Left lung (tissue), 10 donors: ENCODE data around the gene TSPEAR. TPM values are rescaled to one million over a fixed set of nuclear protein-coding genes. Genes with fewer than 3 reads are reported as not detected.

Source experiments
- ATAC-seq: fragments of 200-7000 bp; cut with Tn5 transposase; one replicate; pipeline ENCODE4 v1.9.1; 2020; ENCODE audit warnings: moderate library complexity
- DNase-seq, 4 donors: peaks; one replicate each; pipeline ENCODE4 v3.0.0-alpha.2; 2013 to 2020
- H3K27ac ChIP-seq, 2 donors: fragments of 200-600 bp; sonication (generic) in 1 of 2; one replicate each; pipeline versions ENCODE4 v1.5.0 to v1.8.0; 2020 to 2021
- H3K27me3 ChIP-seq, 2 donors: fragments of 200-600 bp; sonication (generic) in 1 of 2; one replicate each; pipeline versions ENCODE4 v1.5.0 to v1.8.0; 2020 to 2021
- H3K36me3 ChIP-seq, 2 donors: fragments of 200-600 bp; sonication (generic) in 1 of 2; one replicate each; pipeline versions ENCODE4 v1.5.0 to v1.8.0; 2020 to 2021
- H3K4me1 ChIP-seq, 2 donors: fragments of 200-600 bp; one replicate each; pipeline ENCODE4 v1.8.0; 2021
- H3K4me3 ChIP-seq, 2 donors: fragments of 200-600 bp; sonication (generic) in 1 of 2; one replicate each; pipeline versions ENCODE4 v1.5.0 to v1.8.0; 2020 to 2021; ENCODE audit warnings: mild to moderate bottlenecking in 1 of 2
- H3K9me3 ChIP-seq, 2 donors: fragments of 200-600 bp; sonication (generic) in 1 of 2; one replicate each; pipeline versions ENCODE4 v1.5.0 to v1.8.0; 2020 to 2021
- intact Hi-C, 2 donors: fragments of 100-400 bp; cut with DNase I; formaldehyde crosslinking; loops; one replicate each; pipeline versions ENCODE4 v1.11.2 to v1.14.2; 2022
- polyA plus RNA-seq, 6 donors: library from polyadenylated mRNA; unstranded; fragments of 120-200 nt; gene quantifications; one replicate each; pipeline ENCODE4 v1.2.1, GENCODE V29; 2013; ENCODE audit not compliant: insufficient read length in 6 of 6
- total RNA-seq, 2 donors: library from RNA; stranded (reverse); fragmentation: NEBNext Ultra II Directional; extraction: Animal tissue kit (Norgen Biotek cat#: 25700); gene quantifications; one replicate each; pipeline ENCODE4 v1.2.1, GENCODE V29; 2021
- TF ChIP-seq, protein P1 (sequence below), 2 donors: fragments of 200-600 bp; sonication (generic) in 1 of 2; IDR thresholded peaks; one replicate each; pipeline versions ENCODE4 v1.5.0 to v1.8.0; 2021; ENCODE audit warnings: antibody characterized with exemption in 2 of 2
- donor health status: DM: no; HTN: yes; CAD: no.
- donor health status: DM: no; HTN: no; CAD: no.

Gene TSPEAR
- total and polyA plus RNA-seq, 8 donors = 0.10 to 4.7 (median 3.3) TPM

DNA sequence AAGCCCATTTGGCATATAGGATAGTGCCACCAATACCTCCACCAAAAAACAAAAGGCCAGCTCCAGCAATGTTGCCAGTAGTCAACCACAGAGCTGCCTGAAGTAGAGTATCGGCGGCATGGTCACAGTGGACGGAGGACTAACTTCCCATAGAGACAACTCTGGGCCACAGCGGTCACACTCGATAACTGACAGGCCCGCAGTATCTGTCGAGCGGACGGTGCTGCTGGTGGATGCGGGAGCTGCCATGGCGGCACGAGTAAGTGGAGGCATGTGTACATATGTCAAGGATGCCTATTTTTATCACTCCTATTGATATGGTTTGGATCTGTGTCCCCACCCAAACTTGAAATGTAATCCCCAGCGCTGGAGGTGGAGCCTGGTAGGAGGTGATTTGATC lies 33.5 kb downstream of the TSPEAR start:
- H3K4me3 ChIP-seq = no peak overlapping the region
- ATAC-seq (no peak), DNase-seq (no peak)
- intact Hi-C loops = no loop called here
- H3K36me3 ChIP-seq = no peaks in the 10 kb centered on the region
- no peaks in the 10 kb centered on the region for H3K4me1 ChIP-seq
- no peaks in the 10 kb centered on the region for H3K27me3 ChIP-seq
- H3K9me3 ChIP-seq = peaks cover 0 to 7% of the 10 kb centered on the region in 2 donors
- no peak overlapping the region for H3K27ac ChIP-seq
- TF ChIP-seq, protein P1, sequence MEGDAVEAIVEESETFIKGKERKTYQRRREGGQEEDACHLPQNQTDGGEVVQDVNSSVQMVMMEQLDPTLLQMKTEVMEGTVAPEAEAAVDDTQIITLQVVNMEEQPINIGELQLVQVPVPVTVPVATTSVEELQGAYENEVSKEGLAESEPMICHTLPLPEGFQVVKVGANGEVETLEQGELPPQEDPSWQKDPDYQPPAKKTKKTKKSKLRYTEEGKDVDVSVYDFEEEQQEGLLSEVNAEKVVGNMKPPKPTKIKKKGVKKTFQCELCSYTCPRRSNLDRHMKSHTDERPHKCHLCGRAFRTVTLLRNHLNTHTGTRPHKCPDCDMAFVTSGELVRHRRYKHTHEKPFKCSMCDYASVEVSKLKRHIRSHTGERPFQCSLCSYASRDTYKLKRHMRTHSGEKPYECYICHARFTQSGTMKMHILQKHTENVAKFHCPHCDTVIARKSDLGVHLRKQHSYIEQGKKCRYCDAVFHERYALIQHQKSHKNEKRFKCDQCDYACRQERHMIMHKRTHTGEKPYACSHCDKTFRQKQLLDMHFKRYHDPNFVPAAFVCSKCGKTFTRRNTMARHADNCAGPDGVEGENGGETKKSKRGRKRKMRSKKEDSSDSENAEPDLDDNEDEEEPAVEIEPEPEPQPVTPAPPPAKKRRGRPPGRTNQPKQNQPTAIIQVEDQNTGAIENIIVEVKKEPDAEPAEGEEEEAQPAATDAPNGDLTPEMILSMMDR (IDR thresholded peaks at IDR 0.05) = no peak

DNA sequence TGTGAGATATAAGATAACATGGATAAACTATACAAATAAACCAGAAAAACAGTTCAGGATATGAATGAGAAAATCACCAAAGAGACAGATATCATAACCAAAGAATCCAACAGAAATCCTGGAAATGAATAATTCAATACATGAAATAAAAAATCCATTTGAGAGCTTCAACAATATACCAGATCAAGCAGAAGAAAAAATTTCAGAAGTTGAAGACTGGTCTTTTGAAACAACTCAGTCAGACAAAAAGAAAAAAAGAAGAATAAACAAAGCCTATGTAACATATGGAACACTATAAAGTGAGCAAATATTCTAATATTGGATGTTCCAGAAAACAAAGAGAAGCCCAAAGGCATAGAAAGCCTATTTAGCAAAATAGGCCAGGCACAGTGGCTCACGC lies 39.5 kb downstream of the TSPEAR start:
- DNase-seq (no peak), ATAC-seq (no peak)
- H3K27ac ChIP-seq = no peak overlapping the region
- no peak overlapping the region for H3K4me3 ChIP-seq
- H3K9me3 ChIP-seq = peaks cover 0 to 27% of the 10 kb centered on the region in 2 donors
- no peaks in the 10 kb centered on the region for H3K36me3 ChIP-seq
- intact Hi-C loops = no loop called here
- TF ChIP-seq, protein P1 (IDR thresholded peaks at IDR 0.05) = no peak
- peaks cover 0 to 7% of the 10 kb centered on the region in 2 donors for H3K27me3 ChIP-seq
- no peaks in the 10 kb centered on the region for H3K4me1 ChIP-seq

DNA sequence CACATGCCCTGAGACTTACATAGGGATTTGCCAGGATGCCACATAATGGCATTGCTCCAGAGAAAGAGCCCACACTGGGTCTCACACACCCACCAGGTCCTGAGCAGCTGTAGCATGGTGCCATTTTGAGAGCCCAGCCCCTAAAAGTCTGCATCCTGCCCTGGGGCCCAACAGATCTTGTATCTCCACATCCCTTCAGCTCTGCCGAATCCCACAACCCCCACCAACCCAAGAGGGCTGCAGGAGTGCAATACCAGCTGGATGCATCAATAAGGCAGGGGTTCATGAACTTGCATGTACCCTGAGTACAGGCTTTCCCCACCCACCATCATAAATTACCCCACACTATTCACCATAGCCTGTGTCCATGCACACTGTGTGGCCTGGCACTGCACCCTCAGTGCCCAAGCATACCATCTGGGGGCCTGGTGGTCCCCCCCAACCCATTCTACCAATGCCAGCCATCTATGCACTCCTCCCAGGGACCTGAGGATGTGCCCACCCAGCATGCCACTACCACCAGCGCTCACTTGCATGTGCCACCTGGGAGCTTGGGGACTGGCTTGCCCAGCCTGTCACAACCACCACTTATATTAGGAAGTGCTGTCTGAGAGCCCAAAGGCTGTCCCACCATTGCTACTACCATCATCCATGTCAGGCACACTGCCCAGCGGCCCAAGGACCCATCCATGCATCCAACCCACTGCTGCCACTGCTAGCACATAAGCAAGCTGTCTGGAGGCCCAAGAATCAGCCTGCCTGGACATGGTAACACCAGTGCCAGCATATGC lies 40.5 kb downstream of the TSPEAR start:
- no peak overlapping the region for H3K4me3 ChIP-seq
- intact Hi-C loops = no loop called here
- H3K4me1 ChIP-seq = no peaks in the 10 kb centered on the region
- no peak for DNase-seq
- TF ChIP-seq, protein P1 (IDR thresholded peaks at IDR 0.05) = no peak
- H3K36me3 ChIP-seq = no peaks in the 10 kb centered on the region
- no peak overlapping the region for H3K27ac ChIP-seq
- ATAC-seq = no peak
- H3K27me3 ChIP-seq = peaks cover 0 to 7% of the 10 kb centered on the region in 2 donors
- peaks cover 0 to 27% of the 10 kb centered on the region in 2 donors for H3K9me3 ChIP-seq

DNA sequence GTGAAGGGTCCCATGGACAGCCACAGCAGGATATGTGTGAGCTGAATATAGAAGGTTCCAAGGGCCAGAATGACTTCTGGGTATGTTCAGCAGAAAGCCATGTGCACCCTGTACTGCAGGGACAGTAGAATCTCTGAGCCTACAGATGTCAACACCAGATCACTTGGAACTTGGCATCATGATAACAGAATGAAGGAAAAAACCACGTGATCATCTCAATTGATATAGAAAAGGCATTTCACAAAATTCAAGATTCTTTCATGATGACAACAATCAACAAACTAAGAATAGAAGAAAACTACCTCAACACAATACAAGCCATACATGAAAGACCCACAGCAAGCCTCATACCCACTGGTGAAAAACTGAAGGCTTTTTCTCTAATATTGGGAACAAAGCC lies 43.8 kb downstream of the TSPEAR start:
- TF ChIP-seq, protein P1 (IDR thresholded peaks at IDR 0.05) = no peak
- Histone ChIP-seq H3K27me3 (peaks cover 0 to 7% of the 10 kb centered on the region in 2 donors), H3K27ac (no peak overlapping the region), H3K36me3 (no peaks in the 10 kb centered on the region), H3K4me3 (no peak overlapping the region), H3K9me3 (peaks cover 0 to 24% of the 10 kb centered on the region in 2 donors), H3K4me1 (no peaks in the 10 kb centered on the region)
- intact Hi-C loops = no loop called here
- DNase-seq = no peak
- ATAC-seq = no peak

DNA sequence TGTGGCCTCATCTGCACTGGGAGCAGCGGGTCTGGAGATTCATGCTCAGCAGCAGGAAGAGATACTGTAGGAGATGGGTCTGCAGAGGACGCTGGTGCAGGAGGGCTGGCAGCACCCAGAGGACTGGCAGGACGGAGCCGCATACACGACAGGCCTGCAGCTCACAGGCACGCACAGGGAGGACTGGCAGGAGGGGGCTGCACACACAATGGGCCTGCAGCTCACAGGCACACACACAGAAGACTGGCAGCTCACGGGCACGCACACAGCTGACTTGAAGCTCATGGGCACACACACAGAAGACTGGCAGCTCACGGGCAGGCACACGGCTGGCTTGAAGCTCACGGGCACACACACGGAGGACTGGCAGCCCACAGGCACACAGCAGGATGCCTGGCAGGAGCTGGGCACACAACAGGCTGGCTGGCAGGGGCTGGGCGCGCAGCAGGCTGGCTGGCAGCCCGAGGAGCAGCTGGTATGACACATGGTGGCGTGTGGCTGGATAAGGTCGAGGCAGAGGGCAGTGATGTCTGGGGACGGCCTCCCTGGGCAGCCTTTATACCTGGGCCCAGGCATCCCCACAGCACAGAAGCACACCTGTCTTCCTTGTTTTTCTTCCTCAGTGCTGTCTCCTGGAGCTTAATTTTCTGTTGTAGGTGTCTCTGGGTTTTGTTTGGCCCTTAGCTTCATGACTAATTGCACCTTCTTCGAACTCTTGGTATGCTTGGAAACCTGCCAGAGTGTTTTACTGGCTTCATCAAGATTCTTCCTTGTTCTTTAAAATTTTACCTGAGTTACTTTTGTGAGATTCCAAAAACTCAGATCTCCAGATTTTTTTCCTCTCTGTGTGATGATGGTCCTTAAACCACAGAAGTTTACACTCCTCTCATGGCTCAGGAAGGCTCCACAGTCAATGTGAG lies 44.7 kb downstream of the TSPEAR start, which contains the start of gene KRTAP12-2:
KRTAP12-2 (minus strand) TSS at position 527 of the 920 bp plus-strand sequence; CDS start at position 486, 41 bp downstream.
- no peak for ATAC-seq

More for the DNA sequence above, 44.7 kb downstream of the TSPEAR start, which contains the start of gene KRTAP12-2:
- intact Hi-C loops = no loop called here
- Histone ChIP-seq H3K9me3 (peaks cover 0 to 16% of the 10 kb centered on the region in 2 donors), H3K36me3 (no peaks in the 10 kb centered on the region), H3K4me3 (no peak within 1 kb of the TSS), H3K27ac (no peak within 1 kb of the TSS), H3K27me3 (peaks cover 0 to 7% of the 10 kb centered on the region in 2 donors), H3K4me1 (no peaks in the 10 kb centered on the region)
- TF ChIP-seq, protein P1 (IDR thresholded peaks at IDR 0.05) = no peak
- no peak for DNase-seq
